HepG2 (cell line): ENCODE measurements around the gene SNRNP48. TPM values are rescaled to one million over a fixed set of nuclear protein-coding genes. Genes with fewer than 3 reads are reported as not detected.

Source experiments
- CBFB ChIP-seq: sonication (generic); formaldehyde crosslinking; IDR thresholded peaks from 2 replicates; pipeline ENCODE4 v1.4.0; 2020; ENCODE audit warnings: missing genetic modification reagents
- CENPX ChIP-seq: sonication (generic); formaldehyde crosslinking; IDR thresholded peaks from 2 replicates; pipeline ENCODE4 v1.9.0; 2021; ENCODE audit warnings: mild to moderate bottlenecking, missing genetic modification reagents, moderate library complexity
- EED ChIP-seq: sonication (generic); formaldehyde crosslinking; IDR thresholded peaks from 2 replicates; pipeline ENCODE4 v1.5.0; 2020; ENCODE audit warnings: mild to moderate bottlenecking, missing genetic modification reagents
- FOXC1 ChIP-seq: sonication (generic); formaldehyde crosslinking; IDR thresholded peaks from 2 replicates; pipeline ENCODE4 v1.8.0; 2022; ENCODE audit warnings: mild to moderate bottlenecking, missing genetic modification reagents, borderline replicate concordance
- GATAD2A ChIP-seq: IDR thresholded peaks from 2 replicates; pipeline ENCODE4 v1.6.1; 2016
- HOXA3 ChIP-seq: sonication (generic); formaldehyde crosslinking; IDR thresholded peaks from 2 replicates; pipeline ENCODE4 v1.5.0; 2020; ENCODE audit warnings: missing genetic modification reagents
- KDM4B ChIP-seq: sonication (generic); formaldehyde crosslinking; IDR thresholded peaks from 2 replicates; pipeline ENCODE4 v1.4.0; 2020; ENCODE audit warnings: missing genetic modification reagents
- KMT2A ChIP-seq: sonication (generic); formaldehyde crosslinking; IDR thresholded peaks from 2 replicates; pipeline ENCODE4 v1.4.0; 2020; ENCODE audit warnings: missing genetic modification reagents
- MATR3 ChIP-seq: sonication (generic); formaldehyde crosslinking; IDR thresholded peaks from 2 replicates; pipeline ENCODE4 v1.4.0; 2020; ENCODE audit warnings: missing genetic modification reagents
- MEIS1 ChIP-seq: sonication (generic); formaldehyde crosslinking; IDR thresholded peaks from 2 replicates; pipeline ENCODE4 v1.9.0; 2021; ENCODE audit warnings: mild to moderate bottlenecking, missing genetic modification reagents, moderate library complexity, borderline replicate concordance
- NAIF1 ChIP-seq: sonication (generic); formaldehyde crosslinking; IDR thresholded peaks from 2 replicates; pipeline ENCODE4 v1.5.0; 2020; ENCODE audit warnings: mild to moderate bottlenecking, missing genetic modification reagents, borderline replicate concordance
- NFIC ChIP-seq: IDR thresholded peaks from 2 replicates; pipeline ENCODE4 v1.6.1; 2012; ENCODE audit warnings: mild to moderate bottlenecking, low read length, inconsistent platforms
- NR3C1 ChIP-seq: sonication (generic); formaldehyde crosslinking; IDR thresholded peaks from 2 replicates; pipeline ENCODE4 v1.4.0; 2020; ENCODE audit warnings: missing genetic modification reagents
- PHF8 ChIP-seq: sonication (generic); formaldehyde crosslinking; IDR thresholded peaks from 2 replicates; pipeline ENCODE4 v1.5.0; 2020; ENCODE audit warnings: missing genetic modification reagents
- POGK ChIP-seq: sonication (generic); formaldehyde crosslinking; conservative IDR thresholded peaks from 2 replicates; pipeline ENCODE4 v1.8.0; 2022; ENCODE audit warnings: mild to moderate bottlenecking, moderate library complexity, missing genetic modification reagents
- SALL1 ChIP-seq: sonication (generic); formaldehyde crosslinking; IDR thresholded peaks from 2 replicates; pipeline ENCODE4 v1.8.0; 2022; ENCODE audit warnings: mild to moderate bottlenecking, missing genetic modification reagents
- SNAI1 ChIP-seq: sonication (generic); formaldehyde crosslinking; IDR thresholded peaks from 2 replicates; pipeline ENCODE4 v1.5.0; 2020; ENCODE audit warnings: mild to moderate bottlenecking, missing genetic modification reagents, borderline replicate concordance
- SRSF1 ChIP-seq: fragments of 200-400 bp; formaldehyde crosslinking; optimal IDR thresholded peaks from 2 replicates; pipeline ENCODE3; 2017; ENCODE audit warnings: mild to moderate bottlenecking, low read depth, low read length, moderate library complexity
- ZBTB34 ChIP-seq: sonication (generic); formaldehyde crosslinking; IDR thresholded peaks from 2 replicates; pipeline ENCODE4 v1.8.0; 2022; ENCODE audit warnings: mild to moderate bottlenecking, missing genetic modification reagents
- ZFP62 ChIP-seq: sonication (generic); formaldehyde crosslinking; IDR thresholded peaks from 2 replicates; pipeline ENCODE4 v1.4.0; 2020; ENCODE audit warnings: missing genetic modification reagents
- ZNF136 ChIP-seq: sonication (generic); formaldehyde crosslinking; IDR thresholded peaks from 2 replicates; pipeline ENCODE4 v1.8.1; 2022; ENCODE audit warnings: low read depth, mild to moderate bottlenecking, moderate library complexity, missing genetic modification reagents
- ZNF292 ChIP-seq: sonication (generic); formaldehyde crosslinking; IDR thresholded peaks from 2 replicates; pipeline ENCODE4 v1.8.1; 2022; ENCODE audit warnings: mild to moderate bottlenecking, low read depth, missing genetic modification reagents, borderline replicate concordance
- ZNF350 ChIP-seq: sonication (generic); formaldehyde crosslinking; IDR thresholded peaks from 2 replicates; pipeline ENCODE4 v1.4.0; 2020; ENCODE audit warnings: mild to moderate bottlenecking, low read depth, missing genetic modification reagents, borderline replicate concordance
- ZNF430 ChIP-seq: sonication (generic); formaldehyde crosslinking; IDR thresholded peaks from 2 replicates; pipeline ENCODE4 v1.9.0; 2021; ENCODE audit warnings: mild to moderate bottlenecking, missing genetic modification reagents
- ZNF547 ChIP-seq: sonication (generic); formaldehyde crosslinking; IDR thresholded peaks from 2 replicates; pipeline ENCODE4 v1.5.1; 2020; ENCODE audit warnings: mild to moderate bottlenecking, missing genetic modification reagents
- ZNF563 ChIP-seq: sonication (generic); formaldehyde crosslinking; IDR thresholded peaks from 2 replicates; pipeline ENCODE4 v1.8.0; 2022; ENCODE audit warnings: mild to moderate bottlenecking, moderate library complexity, missing genetic modification reagents
- ZNF652 ChIP-seq: IDR thresholded peaks from 2 replicates; pipeline ENCODE4 v1.6.1; 2016; ENCODE audit warnings: low read depth, borderline replicate concordance
- polyA plus RNA-seq, 8 experiments: library from polyadenylated mRNA; depleted of rRNA in 3 of 8; stranded (reverse) in 7 of 8; unstranded in 1 of 8; fragments of >200 nt; fragmentation: Illumina TruSeq in 4 of 8; extraction: Trizol in 4 of 8; gene quantifications; 2 replicates each; pipeline versions ENCODE4 v1.2.1 to v1.2.3, GENCODE V29; 2011 to 2016; ENCODE audit warnings: low read depth in 4 of 8, missing spikeins in 1 of 8, mixed read lengths in 1 of 8; ENCODE audit not compliant: insufficient read depth in 1 of 8
- total RNA-seq, 5 experiments: library from RNA; depleted of rRNA; stranded (reverse); fragments of >200 nt; fragmentation: Illumina TruSeq; extraction: Trizol; gene quantifications; 2 replicates each; pipeline ENCODE4 v1.2.3, GENCODE V29; 2016; ENCODE audit warnings: low read depth in 1 of 5
- TF ChIP-seq, protein P1 (sequence below): IDR thresholded peaks from 2 replicates; pipeline ENCODE4 v1.6.1; 2016; ENCODE audit warnings: mild to moderate bottlenecking
- TF ChIP-seq, protein P2 (sequence below): sonication (generic); formaldehyde crosslinking; IDR thresholded peaks from 2 replicates; pipeline ENCODE4 v1.4.0; 2020; ENCODE audit warnings: missing genetic modification reagents, low read depth, mild to moderate bottlenecking, borderline replicate concordance

Gene SNRNP48
- total and polyA plus RNA-seq, 2 of the 13 experiments (the other 11 are each of a cell fraction or from before 2014, with no cell fraction given): 17.5 to 47.5 TPM

GRCh38 chr6:7550433-7550801, 39.6 kb upstream of the SNRNP48 start (continued):
- TF ChIP-seq, protein P1, sequence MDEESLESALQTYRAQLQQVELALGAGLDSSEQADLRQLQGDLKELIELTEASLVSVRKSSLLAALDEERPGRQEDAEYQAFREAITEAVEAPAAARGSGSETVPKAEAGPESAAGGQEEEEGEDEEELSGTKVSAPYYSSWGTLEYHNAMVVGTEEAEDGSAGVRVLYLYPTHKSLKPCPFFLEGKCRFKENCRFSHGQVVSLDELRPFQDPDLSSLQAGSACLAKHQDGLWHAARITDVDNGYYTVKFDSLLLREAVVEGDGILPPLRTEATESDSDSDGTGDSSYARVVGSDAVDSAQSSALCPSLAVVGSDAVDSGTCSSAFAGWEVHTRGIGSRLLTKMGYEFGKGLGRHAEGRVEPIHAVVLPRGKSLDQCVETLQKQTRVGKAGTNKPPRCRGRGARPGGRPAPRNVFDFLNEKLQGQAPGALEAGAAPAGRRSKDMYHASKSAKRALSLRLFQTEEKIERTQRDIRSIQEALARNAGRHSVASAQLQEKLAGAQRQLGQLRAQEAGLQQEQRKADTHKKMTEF (CRISPR knock-in tag): no peak
- TF ChIP-seq SNAI1 (CRISPR knock-in tag): no peak
- TF ChIP-seq, protein P2, sequence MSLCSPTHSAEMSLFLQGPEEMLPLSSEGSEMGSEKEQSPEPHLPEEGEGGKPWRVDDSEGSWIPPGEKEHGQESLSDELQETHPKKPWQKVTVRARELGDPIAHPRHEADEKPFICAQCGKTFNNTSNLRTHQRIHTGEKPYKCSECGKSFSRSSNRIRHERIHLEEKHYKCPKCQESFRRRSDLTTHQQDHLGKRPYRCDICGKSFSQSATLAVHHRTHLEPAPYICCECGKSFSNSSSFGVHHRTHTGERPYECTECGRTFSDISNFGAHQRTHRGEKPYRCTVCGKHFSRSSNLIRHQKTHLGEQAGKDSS: no peak
- peak; percentile 83; the same call in 1 of the 2 replicates for TF ChIP-seq ZNF652 (CRISPR knock-in tag)
- no peak for TF ChIP-seq HOXA3 (CRISPR knock-in tag)
- no peak for TF ChIP-seq KDM4B (CRISPR knock-in tag)
- no peak for TF ChIP-seq POGK (CRISPR knock-in tag)
- no peak for TF ChIP-seq ZNF350
- TF ChIP-seq CBFB (CRISPR knock-in tag): no peak
- TF ChIP-seq MEIS1: no peak
- TF ChIP-seq SALL1 (CRISPR knock-in tag): no peak
- TF ChIP-seq ZNF563: no peak
- TF ChIP-seq ZNF292 (CRISPR knock-in tag): no peak
- TF ChIP-seq PHF8: no peak
- TF ChIP-seq NAIF1 (CRISPR knock-in tag): no peak; the same call in 1 of the 2 replicates
- peak; percentile 83; the same call in 1 of the 2 replicates for TF ChIP-seq NFIC
- TF ChIP-seq ZNF136: no peak
- no peak for TF ChIP-seq NR3C1 (CRISPR knock-in tag)
- no peak for TF ChIP-seq CENPX (CRISPR knock-in tag)
- no peak for TF ChIP-seq ZFP62
- TF ChIP-seq GATAD2A (CRISPR knock-in tag): peak; percentile 87
- TF ChIP-seq KMT2A (CRISPR knock-in tag): no peak
- no peak for TF ChIP-seq ZBTB34
- no peak for TF ChIP-seq SRSF1
- no peak for TF ChIP-seq FOXC1
- no peak for TF ChIP-seq EED (CRISPR knock-in tag)
- no peak for TF ChIP-seq MATR3 (CRISPR knock-in tag)
- no peak for TF ChIP-seq ZNF430 (CRISPR knock-in tag)
- TF ChIP-seq ZNF547 (CRISPR knock-in tag): no peak
